Skeletal muscle satellite cell (primary cell): ENCODE data around the gene LYPD8. TPM values are rescaled to one million over a fixed set of nuclear protein-coding genes. Genes with fewer than 3 reads are reported as not detected.

Experiments used
- H3K27me3 ChIP-seq: 2 replicates; pipeline ENCODE4 v1.7.0; 2013; ENCODE audit warnings: low read length; ENCODE audit not compliant: control insufficient read depth, insufficient read depth
- H3K36me3 ChIP-seq: 2 replicates; pipeline ENCODE4 v1.7.0; 2013; ENCODE audit warnings: mild to moderate bottlenecking, control low read depth, low read length; ENCODE audit not compliant: insufficient read depth
- H3K4me1 ChIP-seq: 2 replicates; pipeline ENCODE4 v1.7.0; 2013; ENCODE audit warnings: low read length; ENCODE audit not compliant: control insufficient read depth, insufficient read depth
- H3K4me2 ChIP-seq: 2 replicates; pipeline ENCODE4 v1.7.0; 2013; ENCODE audit warnings: mild to moderate bottlenecking, low read length
- H3K4me3 ChIP-seq: 2 replicates; pipeline ENCODE4 v1.7.0; 2013; ENCODE audit warnings: low read length
- H3K9ac ChIP-seq: 2 replicates; pipeline ENCODE4 v1.7.0; 2013; ENCODE audit warnings: mild to moderate bottlenecking, low read depth, low read length, moderate library complexity
- H3K9me3 ChIP-seq: replicated peaks from 2 replicates; pipeline ENCODE4 v1.7.0; 2013; ENCODE audit warnings: mild to moderate bottlenecking, control low read depth, low read length
- small RNA-seq: library from RNA; depleted of rRNA; stranded (forward); fragments of <200 nt; gene quantifications from one replicate; pipeline ENCODE3, GENCODE V24; 2012

LYPD8 gene

GRCh38 chr1:248696261-248696660 lies 59.3 kb downstream of the LYPD8 start:
- no peak overlapping the region for H3K4me2 ChIP-seq
- H3K9ac ChIP-seq: no peak overlapping the region
- no peaks in the 10 kb centered on the region for H3K36me3 ChIP-seq
- no peak overlapping the region for H3K4me3 ChIP-seq
- H3K4me1 ChIP-seq: no peaks in the 10 kb centered on the region
- H3K27me3 ChIP-seq: no peaks in the 10 kb centered on the region
- H3K9me3 ChIP-seq: peaks cover 3% of the 10 kb centered on the region

GRCh38 chr1:248695451-248696132 lies 60.0 kb downstream of the LYPD8 start:
- peaks cover 3% of the 10 kb centered on the region for H3K9me3 ChIP-seq
- H3K27me3 ChIP-seq: no peaks in the 10 kb centered on the region
- no peaks in the 10 kb centered on the region for H3K4me1 ChIP-seq
- H3K4me3 ChIP-seq: no peak overlapping the region
- no peak overlapping the region for H3K4me2 ChIP-seq
- no peak overlapping the region for H3K9ac ChIP-seq
- H3K36me3 ChIP-seq: no peaks in the 10 kb centered on the region

- H3K9me3 ChIP-seq: peaks cover 3% of the 10 kb centered on the region
- no peak overlapping the region for H3K4me3 ChIP-seq
- H3K4me1 ChIP-seq: no peaks in the 10 kb centered on the region
- no peaks in the 10 kb centered on the region for H3K27me3 ChIP-seq
- no peaks in the 10 kb centered on the region for H3K36me3 ChIP-seq
- no peak overlapping the region for H3K9ac ChIP-seq
- no peak overlapping the region for H3K4me2 ChIP-seq
These were observed 63.9 kb downstream of the LYPD8 start for GRCh38 chr1:248691567-248692155.

Small RNA genes within 50 kb of the gene (small RNA-seq; reads per million reads assigned to genes)
- not detected for gene AHCYP8
